Activated CD8-positive, alpha-beta T cell treated with anti-CD3 and anti-CD28 coated beads for 36 hours (primary cell): ENCODE measurements around the gene RIPK1. TPM values are rescaled to one million over a fixed set of nuclear protein-coding genes. Genes with fewer than 3 reads are reported as not detected.
A peak's percentile ranks its signal among the peaks of the same experiment; 100 is the strongest.
"Not testable (repeated sequence)": the region's sequence is repeated elsewhere in the genome, so short reads cannot be mapped to it uniquely, and the experiment has no call there.

Experiments used
- ATAC-seq: fragments of 200-7000 bp; cut with Tn5 transposase; one replicate; pipeline ENCODE4 v1.10.0; 2021; ENCODE audit warnings: mild to moderate bottlenecking, moderate library complexity
- CTCF ChIA-PET: fragments of 350-600 bp; sonication (Branson Sonifier 250); formaldehyde crosslinking; loops from one replicate; lab custom pipeline; 2021; ENCODE audit warnings: antibody characterized with exemption; lab: Charles Lee
- POLR2A ChIA-PET: fragments of 350-600 bp; sonication (Branson Sonifier 250); formaldehyde crosslinking; loops from one replicate; lab custom pipeline; 2021; ENCODE audit warnings: antibody characterized with exemption; lab: Charles Lee
- DNase-seq: peaks from one replicate; pipeline ENCODE4 v3.0.0-alpha.2; 2020
- H3K27ac Mint-ChIP-seq: one replicate; pipeline ENCODE4 v1.8.0; 2021; ENCODE audit warnings: mild to moderate bottlenecking, mixed read lengths
- H3K27me3 Mint-ChIP-seq: one replicate; pipeline ENCODE4 v1.8.0; 2021; ENCODE audit warnings: mixed read lengths
- H3K36me3 Mint-ChIP-seq: one replicate; pipeline ENCODE4 v1.8.0; 2021; ENCODE audit warnings: low read depth, mixed read lengths
- H3K4me1 Mint-ChIP-seq: one replicate; pipeline ENCODE4 v1.8.0; 2021; ENCODE audit warnings: low read depth, mixed read lengths
- H3K4me3 Mint-ChIP-seq: one replicate; pipeline ENCODE4 v1.8.0; 2021; ENCODE audit warnings: mild to moderate bottlenecking, moderate library complexity, mixed read lengths
- H3K9me3 Mint-ChIP-seq: one replicate; pipeline ENCODE4 v1.8.0; 2021; ENCODE audit warnings: mixed read lengths
- intact Hi-C: fragments of 100-400 bp; cut with micrococcal nuclease; formaldehyde crosslinking; loops from one replicate; pipeline ENCODE4 v1.10.0; 2022
- total RNA-seq, 2 experiments: library from RNA; stranded (reverse); gene quantifications; one replicate each; pipeline ENCODE4 v1.2.3, GENCODE V29; 2021
- TF ChIP-seq, protein P1 (sequence below): fragments of 200-600 bp; IDR thresholded peaks from one replicate; pipeline ENCODE4 v1.8.0; 2022; ENCODE audit warnings: antibody characterized with exemption, mild to moderate bottlenecking

The RIPK1 gene
- total RNA-seq, 2 experiments from 2014 or later: 8.8 to 9.0 TPM

DNA sequence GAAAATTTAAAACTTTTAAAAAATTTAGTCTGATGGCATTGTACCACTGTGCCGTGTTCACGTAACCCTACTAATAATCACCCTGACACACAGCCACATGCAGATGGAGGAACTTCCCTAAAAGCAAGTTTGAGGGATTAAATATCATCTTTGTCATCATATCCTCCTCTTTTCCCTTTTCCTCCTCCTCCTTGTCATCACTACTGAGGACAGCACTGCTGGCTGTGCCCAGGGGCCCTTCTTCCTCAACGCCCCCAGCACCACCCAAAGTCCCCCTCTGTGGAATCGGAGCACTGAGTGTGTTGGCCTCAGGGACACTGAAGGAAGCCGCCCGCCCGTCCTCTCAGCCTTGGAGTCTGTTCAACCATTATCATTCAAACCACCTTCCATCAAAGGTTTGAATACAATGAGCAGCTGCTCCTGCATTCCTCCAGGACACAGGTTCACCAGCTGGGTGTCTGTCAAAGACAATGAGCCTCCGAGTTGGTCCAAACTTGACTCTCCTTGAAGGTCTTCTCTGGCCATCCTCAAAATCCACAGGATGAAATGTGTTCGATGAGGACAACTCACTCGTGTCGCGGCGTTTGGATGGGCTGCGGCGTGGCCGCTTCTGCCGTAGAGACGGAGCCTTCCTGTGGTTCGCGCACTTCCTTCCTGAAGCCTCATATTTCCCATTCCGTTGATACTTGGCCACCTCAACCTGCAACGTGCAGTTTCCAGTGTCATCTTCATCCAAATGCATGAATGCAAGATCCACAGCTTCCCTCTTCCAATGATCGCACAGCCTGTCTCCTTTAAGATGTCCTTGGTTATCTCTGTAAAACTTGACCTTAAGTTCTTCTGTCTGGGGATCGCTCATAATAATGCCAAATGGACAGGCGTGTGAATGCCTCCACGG lies 45.3 kb upstream of the RIPK1 start:
- H3K27me3 Mint-ChIP-seq: no peaks in the 10 kb centered on the region
- peaks cover 41% of the 10 kb centered on the region for H3K36me3 Mint-ChIP-seq
- peaks cover 47% of the 10 kb centered on the region for H3K4me1 Mint-ChIP-seq
- peak; percentile 9 for ATAC-seq
- peak; percentile 46 for DNase-seq
- POLR2A ChIA-PET: interaction anchor here (0.7 to 1.5 kb wide), 5 partner anchors 15 to 256 kb away, joined by 3 to 4 read pairs (median 3); partner anchors contain the start of gene SERPINB1
- intact Hi-C loops: no loop called here
- H3K27ac Mint-ChIP-seq: peak overlapping the region; percentile 91
- H3K4me3 Mint-ChIP-seq: peak overlapping the region; percentile 78
- H3K9me3 Mint-ChIP-seq: no peaks in the 10 kb centered on the region
- CTCF ChIA-PET: interaction anchor here (0.9 to 1.3 kb wide), 4 partner anchors 21 to 273 kb away, joined by 3 to 4 read pairs (median 3); no protein-coding TSS in a partner anchor
- TF ChIP-seq, protein P1, sequence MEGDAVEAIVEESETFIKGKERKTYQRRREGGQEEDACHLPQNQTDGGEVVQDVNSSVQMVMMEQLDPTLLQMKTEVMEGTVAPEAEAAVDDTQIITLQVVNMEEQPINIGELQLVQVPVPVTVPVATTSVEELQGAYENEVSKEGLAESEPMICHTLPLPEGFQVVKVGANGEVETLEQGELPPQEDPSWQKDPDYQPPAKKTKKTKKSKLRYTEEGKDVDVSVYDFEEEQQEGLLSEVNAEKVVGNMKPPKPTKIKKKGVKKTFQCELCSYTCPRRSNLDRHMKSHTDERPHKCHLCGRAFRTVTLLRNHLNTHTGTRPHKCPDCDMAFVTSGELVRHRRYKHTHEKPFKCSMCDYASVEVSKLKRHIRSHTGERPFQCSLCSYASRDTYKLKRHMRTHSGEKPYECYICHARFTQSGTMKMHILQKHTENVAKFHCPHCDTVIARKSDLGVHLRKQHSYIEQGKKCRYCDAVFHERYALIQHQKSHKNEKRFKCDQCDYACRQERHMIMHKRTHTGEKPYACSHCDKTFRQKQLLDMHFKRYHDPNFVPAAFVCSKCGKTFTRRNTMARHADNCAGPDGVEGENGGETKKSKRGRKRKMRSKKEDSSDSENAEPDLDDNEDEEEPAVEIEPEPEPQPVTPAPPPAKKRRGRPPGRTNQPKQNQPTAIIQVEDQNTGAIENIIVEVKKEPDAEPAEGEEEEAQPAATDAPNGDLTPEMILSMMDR: no peak

DNA sequence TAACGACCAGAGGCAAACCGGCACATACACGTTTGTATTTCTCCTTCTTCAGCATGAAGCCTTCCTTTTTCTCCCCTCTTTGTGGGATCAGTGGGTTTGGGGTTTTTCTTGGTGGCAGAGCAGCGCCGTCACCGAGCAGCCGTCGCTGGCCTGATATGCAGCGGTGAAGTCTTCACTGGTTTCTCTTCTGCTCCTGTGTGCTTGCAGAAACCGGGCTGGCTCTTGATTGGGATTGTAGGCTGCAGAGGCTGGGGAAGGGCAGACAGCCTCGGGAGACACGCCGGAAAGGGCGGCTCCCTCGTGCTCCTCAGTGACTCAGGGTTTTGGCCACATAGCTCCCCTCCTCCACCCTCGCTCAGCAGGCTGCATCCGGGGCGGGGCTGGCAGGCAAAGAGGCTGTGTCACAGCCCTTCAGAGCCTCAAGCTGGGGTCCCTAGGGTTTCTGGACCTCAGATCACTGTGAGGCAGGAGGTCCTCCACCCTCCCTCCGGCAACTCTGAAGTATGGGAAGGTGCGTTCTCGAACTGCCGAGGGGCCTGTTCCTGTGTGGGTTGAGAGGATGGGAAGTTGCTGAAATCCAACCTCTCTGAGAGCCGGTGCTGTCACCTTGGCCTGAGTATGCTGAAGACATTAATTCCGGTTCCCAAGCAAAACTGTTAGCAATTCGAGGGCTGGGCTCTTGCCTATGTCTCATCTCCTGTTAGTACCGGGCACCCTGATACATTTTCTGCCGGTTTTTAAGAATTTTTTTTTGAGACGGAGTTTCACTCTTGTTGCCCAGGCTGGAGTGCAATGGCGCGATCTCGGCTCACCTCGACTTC lies 44.4 kb upstream of the RIPK1 start:
- no peaks in the 10 kb centered on the region for H3K9me3 Mint-ChIP-seq

DNA sequence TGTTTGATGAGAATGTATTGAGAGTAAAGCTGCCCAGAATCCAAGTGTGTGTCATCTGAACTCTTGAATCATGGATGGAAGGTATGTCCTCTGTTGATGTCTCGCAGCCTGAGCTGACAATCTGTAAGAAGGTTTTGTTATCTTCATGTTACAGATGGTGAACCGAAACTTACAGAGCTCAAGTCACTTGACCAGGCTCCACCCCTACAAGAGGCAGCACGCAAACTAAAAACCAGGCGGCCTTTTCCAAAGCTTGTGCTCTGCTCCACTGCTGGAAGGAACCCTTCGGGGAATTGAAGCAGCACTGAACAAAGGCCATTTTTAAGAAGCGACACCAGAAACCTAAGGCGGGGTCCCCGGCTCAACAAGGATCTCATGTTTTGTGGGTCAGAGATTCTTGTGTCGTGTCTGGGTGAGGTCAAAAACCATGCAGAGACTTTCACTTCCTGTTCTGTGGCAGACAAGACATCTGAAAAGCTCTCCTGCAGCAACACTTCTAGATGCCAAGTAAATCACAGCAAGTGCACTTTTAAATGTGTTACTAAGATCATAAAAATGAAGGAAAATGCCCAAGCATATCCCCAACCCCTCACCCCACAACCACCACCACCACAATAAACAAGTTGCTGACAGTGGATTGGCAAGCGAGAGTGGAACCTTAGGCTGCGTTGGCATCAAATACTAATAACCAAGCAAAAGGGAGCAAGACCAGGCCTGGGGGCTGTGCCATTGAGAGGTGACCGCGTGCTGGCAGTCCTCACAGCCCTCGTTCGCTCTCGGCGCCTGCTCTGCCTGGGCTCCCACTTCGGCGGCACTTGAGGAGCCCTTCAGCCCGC lies 41.3 kb upstream of the RIPK1 start:
- TF ChIP-seq, protein P1: no peak
- intact Hi-C loops: no loop called here
- Mint-ChIP-seq H3K4me1 (peaks cover 44% of the 10 kb centered on the region), H3K27ac (peak overlapping the region; percentile 80), H3K9me3 (no peaks in the 10 kb centered on the region), H3K27me3 (peaks cover 3% of the 10 kb centered on the region), H3K36me3 (peaks cover 18% of the 10 kb centered on the region), H3K4me3 (peak overlapping the region; percentile 47)
- ATAC-seq (peak; percentile 11), DNase-seq (peak; percentile 51)
- POLR2A ChIA-PET: interaction anchor here (0.9 to 2.1 kb wide), 5 partner anchors 8 to 42 kb away, joined by 3 to 9 read pairs (median 6); partner anchors contain the start of gene RIPK1
- CTCF ChIA-PET: interaction anchor here (0.8 to 1.8 kb wide), 5 partner anchors 12 to 277 kb away, joined by 3 to 10 read pairs (median 5); partner anchors contain the start of genes MYLK4 and NQO2

More for the DNA sequence above, 44.4 kb upstream of the RIPK1 start:
- DNase-seq: peak; percentile 94
- ATAC-seq: peak; percentile 93
- Mint-ChIP-seq H3K4me3 (peak overlapping the region; percentile 78), H3K4me1 (peaks cover 52% of the 10 kb centered on the region), H3K27me3 (no peaks in the 10 kb centered on the region), H3K36me3 (peaks cover 37% of the 10 kb centered on the region), H3K27ac (peak overlapping the region; percentile 91)
- ChIA-PET CTCF (interaction anchor here (0.9 to 1.3 kb wide), 4 partner anchors 22 to 274 kb away, joined by 3 to 4 read pairs (median 3); no protein-coding TSS in a partner anchor), POLR2A (interaction anchor here (0.8 to 1.5 kb wide), 5 partner anchors 9 to 257 kb away, joined by 3 to 4 read pairs (median 3); partner anchors contain the start of gene SERPINB1)
- TF ChIP-seq, protein P1: no peak
- intact Hi-C loops: no loop called here

DNA sequence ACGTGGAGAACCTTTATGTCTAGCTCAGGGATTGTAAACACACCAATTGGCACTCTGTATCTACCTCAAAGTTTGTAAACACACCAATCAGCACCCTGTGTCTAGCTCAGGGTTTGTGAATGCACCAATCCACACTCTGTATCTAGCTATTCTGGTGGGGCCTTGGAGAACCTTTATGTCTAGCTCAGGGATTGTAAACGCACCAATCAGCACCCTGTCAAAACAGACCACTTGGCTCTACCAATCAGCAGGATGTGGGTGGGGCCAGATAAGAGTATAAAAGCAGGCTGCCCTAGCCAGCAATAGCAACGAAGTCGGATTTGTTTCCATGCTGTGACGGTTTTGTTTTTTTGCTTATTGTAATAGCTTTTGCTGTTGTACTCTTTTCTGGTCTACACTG lies 40.1 kb upstream of the RIPK1 start:
- H3K4me3 Mint-ChIP-seq, H3K27ac Mint-ChIP-seq, ATAC-seq, DNase-seq, POLR2A ChIA-PET, intact Hi-C loops, H3K27me3 Mint-ChIP-seq, H3K9me3 Mint-ChIP-seq, H3K36me3 Mint-ChIP-seq: not testable (repeated sequence)
- peaks cover 40% of the 10 kb centered on the region for H3K4me1 Mint-ChIP-seq
- CTCF ChIA-PET: interaction anchor here (2.2 kb wide), 1 partner anchor 25 kb away, joined by 7 read pairs; no protein-coding TSS in a partner anchor
